ENCODE data around the gene AKAP13.
"Not testable (repeated sequence)": the region's sequence is repeated elsewhere in the genome, so short reads cannot be mapped to it uniquely, and the experiment has no call there.

AKAP13 gene

DNA sequence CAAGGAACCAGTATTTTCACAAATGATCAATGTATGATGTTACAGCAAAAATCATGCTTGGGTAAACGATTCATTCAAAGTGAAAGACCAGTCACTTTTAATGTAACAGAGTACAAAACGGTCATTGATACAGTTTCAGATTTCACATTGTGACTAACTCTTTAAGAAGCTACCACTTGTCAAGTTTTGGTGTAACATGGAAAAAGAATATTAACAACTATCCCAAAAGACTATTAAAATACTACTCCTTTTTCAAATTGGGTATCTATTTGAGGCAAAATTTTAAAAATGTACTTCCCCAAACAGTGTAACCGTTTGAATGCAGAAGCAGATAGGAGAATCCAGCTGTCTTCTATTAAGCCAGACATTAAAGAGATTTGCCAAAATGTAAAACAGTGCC lies 31.7 kb downstream of the AKAP13 start:
- DNase-seq, result no peak

DNA sequence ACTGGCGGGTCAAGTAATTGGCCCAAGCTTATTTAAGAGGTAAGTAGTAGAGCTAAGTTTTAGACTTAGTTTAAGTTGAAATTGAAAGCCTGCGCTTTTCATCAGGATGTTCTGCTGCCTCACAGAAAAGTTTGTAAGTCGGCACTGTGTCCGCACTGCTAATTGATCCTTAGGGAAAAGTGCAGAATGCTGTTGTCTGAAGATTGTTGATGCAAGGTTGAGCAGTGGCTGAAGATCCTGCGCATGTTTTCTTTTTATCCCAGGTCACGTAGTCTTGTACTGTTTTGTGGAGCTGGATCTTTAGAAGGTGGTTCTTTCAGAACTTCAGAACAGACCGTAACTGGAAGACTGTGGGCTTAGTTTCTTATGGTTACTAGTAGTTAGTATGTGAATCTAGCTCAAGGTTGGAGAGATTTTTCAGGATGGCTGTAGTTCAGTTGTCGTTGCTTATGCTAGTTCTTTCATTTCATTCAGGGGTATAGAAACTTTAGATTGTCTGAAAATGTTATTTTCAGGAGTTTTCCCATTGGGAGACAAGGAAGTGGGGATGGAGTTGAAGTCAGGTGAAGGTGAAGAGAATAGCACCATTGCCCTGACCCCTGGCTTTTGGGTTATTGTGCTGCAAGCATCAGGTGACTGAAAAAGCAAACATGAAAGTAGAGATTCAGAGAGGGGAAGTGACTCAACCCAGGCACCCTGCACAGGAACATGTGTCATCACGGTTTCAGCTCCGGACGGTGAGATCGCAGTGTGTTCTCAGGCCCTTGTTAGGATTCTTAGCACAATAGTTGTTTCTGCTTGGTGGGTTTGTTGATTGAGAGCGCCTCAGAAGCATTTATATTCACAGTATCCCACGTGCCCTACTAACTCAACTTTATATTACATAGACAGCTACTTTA lies 32.8 kb downstream of the AKAP13 start:
- peak in 15 of 51 donors; percentile 1 to 46 (median 13) for DNase-seq

DNA sequence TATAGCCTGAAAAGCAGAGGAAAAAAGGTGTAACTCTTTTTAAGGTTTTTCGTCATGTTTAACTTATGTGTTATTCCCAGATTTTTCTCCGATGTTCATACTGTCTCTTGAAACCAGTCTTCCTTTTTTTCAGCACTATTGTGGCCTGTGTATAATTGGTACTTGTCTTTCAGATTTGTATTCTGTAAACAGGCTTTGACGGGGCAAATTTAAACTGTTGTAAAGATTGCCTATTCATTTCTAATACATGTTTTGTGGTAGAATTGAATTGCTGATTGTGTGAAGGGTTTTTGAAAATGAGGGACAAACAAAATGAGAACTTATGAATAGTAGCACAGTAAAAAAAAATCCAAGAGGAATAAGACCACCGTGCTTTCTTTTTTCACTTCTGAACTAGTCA lies 33.6 kb downstream of the AKAP13 start:
- no peak for DNase-seq

GRCh38 chr15:85414495-85414894 lies 34.1 kb downstream of the AKAP13 start:
- DNase-seq, result no peak

- no peak for DNase-seq
Observed at GRCh38 chr15:85414991-85415390, 34.6 kb downstream of the AKAP13 start.

GRCh38 chr15:85415783-85416182 lies 35.4 kb downstream of the AKAP13 start:
- no peak for DNase-seq

- no peak for DNase-seq
Observed at GRCh38 chr15:85417276-85417675, 36.9 kb downstream of the AKAP13 start.

GRCh38 chr15:85419161-85419560 lies 38.8 kb downstream of the AKAP13 start:
- no peak for DNase-seq

- no peak for DNase-seq
Observed at GRCh38 chr15:85421116-85421925, 40.9 kb downstream of the AKAP13 start.

- DNase-seq, result no peak
Observed at GRCh38 chr15:85422607-85423006, 42.2 kb downstream of the AKAP13 start.

- no peak for DNase-seq
Observed at GRCh38 chr15:85423256-85423655, 42.9 kb downstream of the AKAP13 start.

DNA sequence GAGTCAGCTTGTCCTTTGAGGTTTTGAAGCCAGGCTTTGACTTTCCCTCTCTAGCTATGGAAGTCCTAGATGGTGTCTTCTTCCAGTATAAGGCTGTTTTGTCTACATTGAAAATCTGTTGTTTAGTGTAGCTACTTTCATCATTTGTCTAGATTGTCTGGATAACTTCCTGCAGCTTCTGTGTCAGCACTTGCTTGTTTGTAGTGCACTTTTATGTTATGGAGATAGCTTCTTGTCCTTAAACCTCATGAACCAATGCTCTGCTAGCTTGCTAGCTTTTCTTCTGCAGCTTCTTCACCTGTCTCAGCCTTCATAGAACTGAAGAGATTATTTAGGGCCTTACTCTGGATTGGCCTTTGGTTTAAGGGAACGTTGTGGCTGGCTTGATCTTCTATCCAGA lies 43.8 kb downstream of the AKAP13 start:
- DNase-seq, result no peak

DNA sequence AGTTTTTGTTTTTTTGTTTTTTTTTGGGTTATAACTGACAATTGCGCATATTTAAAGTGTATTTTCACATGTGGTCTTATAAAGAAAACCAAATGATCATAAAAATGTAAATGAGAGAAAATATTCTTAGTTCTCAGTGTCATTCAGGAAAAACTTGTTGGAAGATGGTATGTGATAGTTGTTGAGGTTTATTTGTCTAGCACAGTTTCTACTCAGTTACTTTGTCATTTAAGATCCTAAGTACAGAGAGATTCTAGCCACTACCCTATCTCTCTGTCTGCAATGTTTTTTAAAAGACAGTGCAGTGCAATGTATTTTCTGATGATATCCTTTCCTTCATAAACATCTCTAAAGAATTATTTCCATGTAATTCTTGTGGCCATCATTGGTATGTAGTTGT lies 46.1 kb downstream of the AKAP13 start:
- DNase-seq, result no peak

GRCh38 chr15:85427286-85428028 lies 47.1 kb downstream of the AKAP13 start:
- no peak for DNase-seq

DNA sequence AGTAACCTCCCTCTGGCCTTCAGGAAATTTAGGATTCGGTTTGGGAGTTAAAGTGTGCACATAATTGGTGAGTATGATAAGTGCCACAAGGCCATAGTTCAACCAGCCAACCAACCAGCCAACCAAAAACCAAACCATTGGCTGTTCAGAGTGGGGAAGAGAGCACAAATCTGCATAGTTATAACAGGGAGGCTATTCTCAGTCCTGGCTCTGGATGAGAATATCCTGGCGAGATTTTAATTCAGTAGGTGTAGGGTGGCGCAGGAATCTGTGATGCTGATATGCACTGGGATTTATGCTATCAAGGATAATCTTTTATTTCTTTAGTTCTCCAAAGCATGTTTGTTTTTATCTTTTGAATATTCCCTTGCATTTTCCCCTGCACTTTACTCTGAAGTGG lies 49.1 kb downstream of the AKAP13 start:
- no peak for DNase-seq

GRCh38 chr15:85430406-85431204 lies 50.2 kb downstream of the AKAP13 start:
- no peak for DNase-seq

GRCh38 chr15:85439996-85440395 lies 59.6 kb downstream of the AKAP13 start:
- DNase-seq, result no peak

DNA sequence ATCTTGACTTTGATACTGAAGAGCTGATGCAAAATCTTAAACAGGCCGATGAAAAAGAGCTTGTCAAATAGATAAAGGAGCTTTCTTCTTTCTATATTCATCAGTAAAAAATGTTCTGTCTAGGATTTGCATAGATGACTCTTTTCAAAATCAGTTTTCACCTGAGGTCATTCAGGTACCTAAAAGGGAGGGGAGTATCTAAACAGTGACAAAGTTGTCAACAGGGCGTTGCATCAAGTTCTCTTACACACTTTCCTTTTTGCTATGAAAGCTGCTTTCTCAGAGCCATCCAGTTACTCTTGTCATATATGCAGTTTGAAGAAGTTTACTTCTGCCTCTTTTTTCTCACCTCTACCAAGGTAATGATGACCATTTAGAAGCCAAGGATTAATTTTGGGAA lies 60.0 kb downstream of the AKAP13 start:
- no peak for DNase-seq

- DNase-seq, result not testable (repeated sequence)
Observed at GRCh38 chr15:85441854-85442253, 61.5 kb downstream of the AKAP13 start.

DNA sequence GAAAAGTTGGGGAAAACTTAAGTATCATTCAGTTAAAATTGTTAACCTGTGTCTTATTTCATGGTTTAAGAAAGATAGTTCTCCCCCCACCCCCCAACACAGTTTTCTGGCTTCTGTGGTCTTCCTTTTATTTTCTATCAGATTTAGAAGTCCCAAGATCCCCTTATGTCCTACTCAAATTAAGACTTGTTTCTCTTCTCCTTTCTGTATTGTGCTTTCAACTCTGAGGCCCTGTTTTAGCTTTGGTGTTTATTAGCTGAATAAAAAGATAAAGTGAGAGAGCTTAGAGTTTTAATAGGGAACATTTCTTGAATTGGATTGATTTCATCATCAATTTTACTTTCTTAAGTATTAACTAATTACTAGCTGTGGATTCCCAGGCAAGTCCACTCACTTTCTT lies 62.6 kb downstream of the AKAP13 start:
- no peak for DNase-seq

- no peak for DNase-seq
Observed at GRCh38 chr15:85443593-85444087, 63.2 kb downstream of the AKAP13 start.
